SK-N-SH (cell line): ENCODE data around the gene ITGB5. TPM values are rescaled to one million over a fixed set of nuclear protein-coding genes. Genes with fewer than 3 reads are reported as not detected.
A peak's percentile ranks its signal among the peaks of the same experiment; 100 is the strongest.

Source experiments
- CTCF ChIA-PET: fragments of 300-600, 350-600 bp; formaldehyde crosslinking; extraction: SDS; loops from one replicate; lab custom pipeline; 2021; lab: Yijun Ruan, JAX
- POLR2A ChIA-PET: fragments of 350-600 bp; sonication (Branson Sonifier 250); formaldehyde crosslinking; extraction: SDS; loops from one replicate; lab custom pipeline; 2020; ENCODE audit warnings: antibody characterized with exemption, inconsistent platforms; lab: Yijun Ruan, JAX
- DNase-seq: peaks from one replicate; pipeline ENCODE4 v3.0.0; 2012
- H2AFZ ChIP-seq: fragments of 200-600 bp; sonication (generic); 2 replicates; pipeline ENCODE4 v1.8.1; 2016; ENCODE audit warnings: antibody characterized with exemption, mild to moderate bottlenecking, low read depth
- H3F3A ChIP-seq: fragments of 200-600 bp; sonication (generic); replicated peaks from 2 replicates; pipeline ENCODE3; 2016; ENCODE audit warnings: antibody characterized with exemption, mild to moderate bottlenecking; ENCODE audit not compliant: insufficient read depth
- H3K27ac ChIP-seq, 2 experiments: fragments of 200-500 bp in 1 of 2; fragments of 200-600 bp in 1 of 2; sonication (Bioruptor generic) in 1 of 2; sonication (generic), shearing (Covaris generic) in 1 of 2; 2 replicates each; pipeline versions ENCODE4 v1.5.1 to v1.6.1; 2014 to 2016; ENCODE audit warnings: low read depth in 2 of 2, inconsistent platforms in 1 of 2, low read length in 1 of 2, mild to moderate bottlenecking in 1 of 2, mixed read lengths in 1 of 2
- H3K27me3 ChIP-seq: fragments of 200-600 bp; sonication (generic), shearing (Covaris generic); 2 replicates; pipeline ENCODE4 v1.6.1; 2016; ENCODE audit warnings: mixed run types; ENCODE audit not compliant: insufficient read depth
- H3K36me3 ChIP-seq, 2 experiments: fragments of 200-500 bp in 1 of 2; fragments of 200-600 bp in 1 of 2; sonication (Bioruptor generic) in 1 of 2; sonication (generic) in 1 of 2; replicated peaks in 1 of 2; 2 replicates each; pipeline versions ENCODE3 to v1.5.1; 2014 to 2016; ENCODE audit warnings: low read length in 1 of 2, mild to moderate bottlenecking in 1 of 2; ENCODE audit not compliant: insufficient read depth in 2 of 2, control insufficient read depth in 1 of 2
- H3K4me1 ChIP-seq, 2 experiments: fragments of 200-500 bp in 1 of 2; fragments of 200-600 bp in 1 of 2; sonication (Bioruptor generic) in 1 of 2; sonication (generic), shearing (Covaris generic) in 1 of 2; 2 replicates each; pipeline versions ENCODE4 v1.5.1 to v1.6.1; 2014 to 2016; ENCODE audit warnings: low read depth in 1 of 2, low read length in 1 of 2, mixed run types in 1 of 2; ENCODE audit not compliant: insufficient read depth in 2 of 2, control insufficient read depth in 1 of 2
- H3K4me2 ChIP-seq: fragments of 200-600 bp; sonication (generic), shearing (Covaris generic); 2 replicates; pipeline ENCODE4 v1.6.1; 2017; ENCODE audit warnings: mixed run types
- H3K4me3 ChIP-seq, 2 experiments: fragments of 200-500 bp in 1 of 2; fragments of 200-600 bp in 1 of 2; sonication (Bioruptor generic) in 1 of 2; sonication (generic), shearing (Covaris generic) in 1 of 2; 2 replicates each; pipeline versions ENCODE4 v1.5.1 to v1.8.1; 2014 to 2016; ENCODE audit warnings: low read depth in 2 of 2, inconsistent platforms in 1 of 2, low read length in 1 of 2, mild to moderate bottlenecking in 1 of 2, mixed read lengths in 1 of 2, moderate library complexity in 1 of 2
- H3K79me2 ChIP-seq: fragments of 200-600 bp; sonication (generic); 2 replicates; pipeline ENCODE4 v1.8.1; 2017; ENCODE audit warnings: mild to moderate bottlenecking; ENCODE audit not compliant: insufficient read depth
- H3K9ac ChIP-seq: fragments of 200-600 bp; sonication (generic); 2 replicates; pipeline ENCODE4 v1.6.1; 2017; ENCODE audit warnings: mixed run types
- H3K9me2 ChIP-seq: fragments of 200-600 bp; sonication (generic); 2 replicates; pipeline ENCODE4 v1.6.1; 2017; ENCODE audit warnings: mixed run types
- H3K9me3 ChIP-seq: fragments of 200-600 bp; sonication (generic); 2 replicates; pipeline ENCODE4 v1.6.1; 2017; ENCODE audit warnings: mixed run types, mild to moderate bottlenecking, moderate library complexity
- H4K20me1 ChIP-seq: fragments of 200-600 bp; sonication (generic); 2 replicates; pipeline ENCODE4 v1.6.1; 2017; ENCODE audit warnings: mild to moderate bottlenecking, mixed run types; ENCODE audit not compliant: insufficient read depth
- CHD2 ChIP-seq: fragments of 150-350 bp; IDR thresholded peaks from 2 replicates; pipeline ENCODE4 v1.6.1; 2018; ENCODE audit warnings: low read length; ENCODE audit not compliant: partially characterized antibody
- ELF1 ChIP-seq: IDR thresholded peaks from 2 replicates; pipeline ENCODE4 v1.4.0; 2012
- FOSL2 ChIP-seq: IDR thresholded peaks from 2 replicates; pipeline ENCODE4 v1.4.0; 2012; ENCODE audit warnings: low read depth, mild to moderate bottlenecking, moderate library complexity, borderline replicate concordance
- FOXJ3 ChIP-seq: sonication (generic); formaldehyde crosslinking; IDR thresholded peaks from 2 replicates; pipeline ENCODE4 v1.5.1; 2020; ENCODE audit warnings: mild to moderate bottlenecking, missing genetic modification reagents
- FOXM1 ChIP-seq: IDR thresholded peaks from 2 replicates; pipeline ENCODE4 v1.4.0; 2012; ENCODE audit warnings: low read depth, mild to moderate bottlenecking
- GABPA ChIP-seq: IDR thresholded peaks from 2 replicates; pipeline ENCODE4 v1.4.0; 2012; ENCODE audit warnings: low read depth, mild to moderate bottlenecking
- GATA2 ChIP-seq: sonication (generic); formaldehyde crosslinking; IDR thresholded peaks from 2 replicates; pipeline ENCODE4 v1.5.0; 2020; ENCODE audit warnings: mild to moderate bottlenecking, missing genetic modification reagents
- MEF2A ChIP-seq: IDR thresholded peaks from 2 replicates; pipeline ENCODE4 v1.4.0; 2012; ENCODE audit warnings: low read depth, borderline replicate concordance
- NRF1 ChIP-seq: IDR thresholded peaks from 2 replicates; pipeline ENCODE4 v1.6.1; 2012; ENCODE audit warnings: low read depth, mild to moderate bottlenecking, low read length
- POLR2AphosphoS5 ChIP-seq: IDR thresholded peaks from 2 replicates; pipeline ENCODE4 v1.6.1; 2012; ENCODE audit warnings: low read depth, low read length
- RAD21 ChIP-seq: IDR thresholded peaks from 2 replicates; pipeline ENCODE4 v1.6.1; 2012; ENCODE audit warnings: mild to moderate bottlenecking, low read length
- RFX5 ChIP-seq: IDR thresholded peaks from 2 replicates; pipeline ENCODE4 v1.6.1; 2012; ENCODE audit warnings: mild to moderate bottlenecking, improper control_type of control experiment, low read length
- RXRA ChIP-seq: IDR thresholded peaks from 2 replicates; pipeline ENCODE4 v1.4.0; 2012; ENCODE audit warnings: low read depth, mild to moderate bottlenecking, borderline replicate concordance
- TAF1 ChIP-seq: IDR thresholded peaks from 2 replicates; pipeline ENCODE4 v1.6.1; 2012; ENCODE audit warnings: low read depth, mild to moderate bottlenecking, low read length, moderate library complexity, borderline replicate concordance
- TCF12 ChIP-seq: IDR thresholded peaks from 2 replicates; pipeline ENCODE4 v1.4.0; 2012
- TEAD4 ChIP-seq: IDR thresholded peaks from 2 replicates; pipeline ENCODE4 v1.4.0; 2012; ENCODE audit warnings: mild to moderate bottlenecking, borderline replicate concordance; ENCODE audit not compliant: insufficient read depth
- USF1 ChIP-seq: IDR thresholded peaks from 2 replicates; pipeline ENCODE4 v1.4.0; 2012; ENCODE audit warnings: low read depth, borderline replicate concordance
- YY1 ChIP-seq: IDR thresholded peaks from 2 replicates; pipeline ENCODE4 v1.4.0; 2012; ENCODE audit warnings: low read depth, mild to moderate bottlenecking
- WGBS: methylation state at CpG from one replicate; pipeline ENCODE4 v1.1.6; 2017; ENCODE audit warnings: low lambda C conversion rate; 5-methylcytosine and 5-hydroxymethylcytosine counted together
- polyA plus RNA-seq, 3 experiments: library from polyadenylated mRNA; depleted of rRNA; stranded (reverse); fragments of >200 nt; gene quantifications; 2 replicates each; pipeline ENCODE4 v1.2.3, GENCODE V29; 2012
- TF ChIP-seq, protein P1 (sequence below): fragments of 150-350 bp; IDR thresholded peaks from 2 replicates; pipeline ENCODE4 v1.6.1; 2017; ENCODE audit warnings: antibody characterized with exemption, low read length, low read depth, borderline replicate concordance
- TF ChIP-seq, protein P2 (sequence below): IDR thresholded peaks from 2 replicates; pipeline ENCODE4; 2012

ITGB5 gene
- polyA plus RNA-seq, 1 of the 3 experiments (the other 2 are of a cell fraction) = 481 TPM

DNA sequence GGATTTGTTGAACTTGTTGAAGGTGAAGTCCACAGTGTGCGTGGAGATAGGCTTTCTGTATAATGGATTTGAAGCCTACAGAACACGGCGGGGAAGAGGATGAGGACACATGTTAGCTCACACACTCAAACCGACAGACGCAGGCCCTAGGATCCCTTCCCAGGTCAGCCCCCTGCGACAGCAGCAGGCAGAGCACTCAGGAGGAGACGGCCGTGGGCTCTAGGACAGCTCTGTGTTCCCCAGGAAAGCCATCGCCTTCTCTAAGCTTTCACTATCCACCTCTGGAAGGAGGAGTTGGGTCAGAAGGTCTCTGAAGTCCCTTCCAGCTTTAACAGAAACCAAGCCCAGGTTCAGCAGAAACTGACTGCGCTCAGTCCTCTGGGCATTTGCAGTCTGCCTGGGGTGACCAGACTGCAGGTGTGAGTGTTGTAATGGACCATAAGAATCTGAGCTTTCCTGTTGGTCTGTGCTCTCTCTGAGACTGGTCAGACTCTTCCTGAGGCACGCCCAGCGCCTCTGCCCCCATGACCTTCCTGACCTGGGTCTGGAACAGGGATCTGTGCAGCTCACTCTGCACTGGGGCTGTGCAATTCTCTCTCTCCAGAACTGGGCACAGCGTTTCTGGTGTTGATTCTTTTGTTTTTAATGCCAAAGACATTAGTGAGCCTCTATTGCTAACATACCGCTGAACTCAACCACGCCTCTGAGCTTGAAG is 123.4 kb downstream of the ITGB5 start (continued):
- TF ChIP-seq FOXM1 (no peak), ELF1 (no peak), FOSL2 (no peak), RXRA (no peak)
- TF ChIP-seq, protein P1, sequence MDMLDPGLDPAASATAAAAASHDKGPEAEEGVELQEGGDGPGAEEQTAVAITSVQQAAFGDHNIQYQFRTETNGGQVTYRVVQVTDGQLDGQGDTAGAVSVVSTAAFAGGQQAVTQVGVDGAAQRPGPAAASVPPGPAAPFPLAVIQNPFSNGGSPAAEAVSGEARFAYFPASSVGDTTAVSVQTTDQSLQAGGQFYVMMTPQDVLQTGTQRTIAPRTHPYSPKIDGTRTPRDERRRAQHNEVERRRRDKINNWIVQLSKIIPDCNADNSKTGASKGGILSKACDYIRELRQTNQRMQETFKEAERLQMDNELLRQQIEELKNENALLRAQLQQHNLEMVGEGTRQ = no peak

GRCh38 chr3:124763206-124763605 is 124.0 kb downstream of the ITGB5 start:
- TF ChIP-seq CHD2 (no peak), RAD21 (no peak), FOXJ3 (CRISPR knock-in tag) (no peak), YY1 (no peak), RFX5 (no peak), TAF1 (no peak), TCF12 (no peak), POLR2AphosphoS5 (no peak), MEF2A (no peak), NRF1 (no peak), GABPA (no peak), TEAD4 (no peak), USF1 (no peak), FOSL2 (no peak), GATA2 (CRISPR knock-in tag) (no peak)
- TF ChIP-seq, protein P2, sequence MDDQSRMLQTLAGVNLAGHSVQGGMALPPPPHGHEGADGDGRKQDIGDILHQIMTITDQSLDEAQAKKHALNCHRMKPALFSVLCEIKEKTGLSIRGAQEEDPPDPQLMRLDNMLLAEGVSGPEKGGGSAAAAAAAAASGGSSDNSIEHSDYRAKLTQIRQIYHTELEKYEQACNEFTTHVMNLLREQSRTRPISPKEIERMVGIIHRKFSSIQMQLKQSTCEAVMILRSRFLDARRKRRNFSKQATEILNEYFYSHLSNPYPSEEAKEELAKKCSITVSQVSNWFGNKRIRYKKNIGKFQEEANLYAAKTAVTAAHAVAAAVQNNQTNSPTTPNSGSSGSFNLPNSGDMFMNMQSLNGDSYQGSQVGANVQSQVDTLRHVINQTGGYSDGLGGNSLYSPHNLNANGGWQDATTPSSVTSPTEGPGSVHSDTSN = no peak
- H3F3A ChIP-seq = peaks cover 16% of the 10 kb centered on the region
- H3K9me3 ChIP-seq = no peaks in the 10 kb centered on the region
- ChIA-PET POLR2A (no interaction called here), CTCF (interaction anchor here (0.7 to 15.4 kb wide), 12 partner anchors 9 to 232 kb away, joined by 3 to 332 read pairs (median 10); no protein-coding TSS in a partner anchor)
- peak overlapping the region in 1 of 2 experiments; percentile 74; a peak in 2 of 4 replicates for H3K27ac ChIP-seq
- H4K20me1 ChIP-seq = no peaks in the 10 kb centered on the region
- no peaks in the 10 kb centered on the region for H3K27me3 ChIP-seq
- peaks cover 31 to 58% of the 10 kb centered on the region in 2 experiments for H3K36me3 ChIP-seq
- H3K4me3 ChIP-seq = no peak overlapping the region
- no peak overlapping the region for H3K9ac ChIP-seq
- 90% methylated on average over 2 of the region's 8 CpGs for WGBS
- no peaks in the 10 kb centered on the region for H3K9me2 ChIP-seq
- peaks cover 9 to 55% of the 10 kb centered on the region in 2 experiments; a peak in 3 of 4 replicates for H3K4me1 ChIP-seq
- no peak overlapping the region for H2AFZ ChIP-seq
- DNase-seq = no peak
- no peaks in the 10 kb centered on the region for H3K79me2 ChIP-seq
- H3K4me2 ChIP-seq = no peak overlapping the region
